HepG2 (cell line): ENCODE results near the gene CCT3. TPM values are rescaled to one million over a fixed set of nuclear protein-coding genes. Genes with fewer than 3 reads are reported as not detected.

Source experiments
- ATF7 ChIP-seq, 2 experiments: fragments of 450-650 bp in 1 of 2; sonication (generic) in 1 of 2; formaldehyde crosslinking in 1 of 2; IDR thresholded peaks; 2 replicates each; pipeline versions ENCODE4 v1.4.0 to v1.6.1; 2016 to 2020; ENCODE audit warnings: antibody characterized with exemption in 1 of 2, mild to moderate bottlenecking in 1 of 2, missing genetic modification reagents in 1 of 2
- DNMT1 ChIP-seq: sonication (generic); formaldehyde crosslinking; IDR thresholded peaks from 2 replicates; pipeline ENCODE4 v1.5.1; 2020; ENCODE audit warnings: mild to moderate bottlenecking, missing genetic modification reagents
- GTF3A ChIP-seq: sonication (generic); formaldehyde crosslinking; conservative IDR thresholded peaks from 2 replicates; pipeline ENCODE4 v1.4.0; 2020; ENCODE audit warnings: mild to moderate bottlenecking, missing genetic modification reagents
- KAT2B ChIP-seq: fragments of 150-350 bp; IDR thresholded peaks from 2 replicates; pipeline ENCODE4 v1.6.1; 2014; ENCODE audit warnings: low read depth, low read length, borderline replicate concordance
- KLF11 ChIP-seq: IDR thresholded peaks from 2 replicates; pipeline ENCODE4 v1.6.1; 2016; ENCODE audit warnings: missing compliant biosample characterization
- NFE2L1 ChIP-seq: sonication (generic); formaldehyde crosslinking; IDR thresholded peaks from 2 replicates; pipeline ENCODE4 v1.4.0; 2020; ENCODE audit warnings: missing genetic modification reagents, mild to moderate bottlenecking, borderline replicate concordance
- NR2C2 ChIP-seq: sonication (generic); formaldehyde crosslinking; IDR thresholded peaks from 2 replicates; pipeline ENCODE4 v1.4.0; 2020; ENCODE audit warnings: missing genetic modification reagents, mild to moderate bottlenecking, moderate library complexity, borderline replicate concordance
- PITX1 ChIP-seq: sonication (generic); formaldehyde crosslinking; IDR thresholded peaks from 2 replicates; pipeline ENCODE4 v1.5.1; 2020; ENCODE audit warnings: mild to moderate bottlenecking, missing genetic modification reagents
- POLR2AphosphoS2 ChIP-seq: IDR thresholded peaks from 2 replicates; pipeline ENCODE4 v1.6.1; 2011; ENCODE audit warnings: low read depth, low read length, improper control_type of control experiment
- POLR2AphosphoS5 ChIP-seq: IDR thresholded peaks from 2 replicates; pipeline ENCODE4 v1.6.1; 2012; ENCODE audit warnings: low read depth, low read length
- ZNF3 ChIP-seq: IDR thresholded peaks from 2 replicates; pipeline ENCODE4 v1.7.0; 2017; ENCODE audit warnings: inconsistent platforms
- ZNF446 ChIP-seq: sonication (generic); formaldehyde crosslinking; IDR thresholded peaks from 2 replicates; pipeline ENCODE4 v1.5.0; 2020; ENCODE audit warnings: mild to moderate bottlenecking, missing genetic modification reagents
- ZNF605 ChIP-seq: sonication (generic); formaldehyde crosslinking; IDR thresholded peaks from 2 replicates; pipeline ENCODE4 v1.8.0; 2022; ENCODE audit warnings: mild to moderate bottlenecking, missing genetic modification reagents
- ZNF724P ChIP-seq: sonication (generic); formaldehyde crosslinking; IDR thresholded peaks from 2 replicates; pipeline ENCODE4 v1.8.0; 2022; ENCODE audit warnings: missing genetic modification reagents, borderline replicate concordance
- polyA plus RNA-seq, 8 experiments: library from polyadenylated mRNA; depleted of rRNA in 3 of 8; stranded (reverse) in 7 of 8; unstranded in 1 of 8; fragments of >200 nt; fragmentation: Illumina TruSeq in 4 of 8; extraction: Trizol in 4 of 8; gene quantifications; 2 replicates each; pipeline versions ENCODE4 v1.2.1 to v1.2.3, GENCODE V29; 2011 to 2016; ENCODE audit warnings: low read depth in 4 of 8, missing spikeins in 1 of 8, mixed read lengths in 1 of 8; ENCODE audit not compliant: insufficient read depth in 1 of 8
- total RNA-seq, 5 experiments: library from RNA; depleted of rRNA; stranded (reverse); fragments of >200 nt; fragmentation: Illumina TruSeq; extraction: Trizol; gene quantifications; 2 replicates each; pipeline ENCODE4 v1.2.3, GENCODE V29; 2016; ENCODE audit warnings: low read depth in 1 of 5
- TF ChIP-seq, protein P1 (sequence below): sonication (generic); formaldehyde crosslinking; IDR thresholded peaks from 2 replicates; pipeline ENCODE4 v1.8.0; 2023; ENCODE audit warnings: mild to moderate bottlenecking, missing genetic modification reagents
- TF ChIP-seq, protein P2 (sequence below): sonication (generic); formaldehyde crosslinking; IDR thresholded peaks from 2 replicates; pipeline ENCODE4 v1.9.0; 2022; ENCODE audit warnings: missing genetic modification reagents, mild to moderate bottlenecking, borderline replicate concordance
- TF ChIP-seq, protein P3 (sequence below): sonication (generic); formaldehyde crosslinking; IDR thresholded peaks from 2 replicates; pipeline ENCODE4 v1.5.0; 2020; ENCODE audit warnings: mild to moderate bottlenecking, missing genetic modification reagents
- TF ChIP-seq, protein P4 (sequence below): sonication (generic); formaldehyde crosslinking; IDR thresholded peaks from 2 replicates; pipeline ENCODE4 v1.4.0; 2020; ENCODE audit warnings: missing genetic modification reagents
- TF ChIP-seq, protein P5 (sequence below): sonication (generic); formaldehyde crosslinking; IDR thresholded peaks from 2 replicates; pipeline ENCODE4 v1.4.0; 2020; ENCODE audit warnings: missing genetic modification reagents
- TF ChIP-seq, protein P6 (sequence below): sonication (generic); formaldehyde crosslinking; conservative IDR thresholded peaks from 2 replicates; pipeline ENCODE4 v1.8.1; 2023; ENCODE audit warnings: missing genetic modification reagents

CCT3 gene
- total and polyA plus RNA-seq, 2 of the 13 experiments (the other 11 are each of a cell fraction or from before 2014, with no cell fraction given), result 319 to 615 TPM

DNA sequence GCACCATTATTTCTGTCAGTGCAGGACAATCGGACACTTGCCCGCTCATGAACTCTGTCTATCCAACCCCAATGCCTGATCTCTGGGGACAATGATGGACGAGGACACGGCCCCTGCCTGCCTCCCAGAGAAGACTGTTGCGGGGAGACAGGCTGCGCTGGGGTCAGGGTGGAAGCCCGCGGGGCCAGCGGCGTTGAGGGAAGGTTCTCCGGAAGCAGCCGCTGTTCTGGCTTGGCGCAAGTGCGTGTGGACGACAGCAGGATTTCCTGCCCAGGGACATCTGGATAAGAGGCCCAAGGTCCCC lies 49.7 kb upstream of the CCT3 start (continued):
- TF ChIP-seq, protein P1, sequence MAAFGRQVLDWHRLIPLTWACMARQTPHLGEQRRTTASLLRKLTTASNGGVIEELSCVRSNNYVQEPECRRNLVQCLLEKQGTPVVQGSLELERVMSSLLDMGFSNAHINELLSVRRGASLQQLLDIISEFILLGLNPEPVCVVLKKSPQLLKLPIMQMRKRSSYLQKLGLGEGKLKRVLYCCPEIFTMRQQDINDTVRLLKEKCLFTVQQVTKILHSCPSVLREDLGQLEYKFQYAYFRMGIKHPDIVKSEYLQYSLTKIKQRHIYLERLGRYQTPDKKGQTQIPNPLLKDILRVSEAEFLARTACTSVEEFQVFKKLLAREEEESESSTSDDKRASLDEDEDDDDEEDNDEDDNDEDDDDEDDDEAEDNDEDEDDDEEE, result 0 out of 2 replicates have a peak, but pooled peaks have one; percentile 41
- TF ChIP-seq NFE2L1 (CRISPR knock-in tag) (no peak), ZNF605 (CRISPR knock-in tag) (peak; percentile 44; the same call in 1 of the 2 replicates), GTF3A (CRISPR knock-in tag) (0 out of 2 replicates have a peak, but pooled peaks have one; percentile 86), KLF11 (no peak), ZNF724P (no peak), POLR2AphosphoS2 (peak; percentile 86), DNMT1 (CRISPR knock-in tag) (no peak), KAT2B (no peak), ZNF446 (CRISPR knock-in tag) (0 out of 2 replicates have a peak, but pooled peaks have one; percentile 25), PITX1 (CRISPR knock-in tag) (no peak), ZNF3 (CRISPR knock-in tag) (no peak), NR2C2 (CRISPR knock-in tag) (peak; percentile 47), POLR2AphosphoS5 (peak; percentile 23; the same call in 1 of the 2 replicates), ATF7 (IDR thresholded peaks at IDR 0.05) (no peak), ATF7 (CRISPR knock-in tag; IDR thresholded peaks at IDR 0.05) (0 out of 2 replicates have a peak, but pooled peaks have one; percentile 70)
- TF ChIP-seq, protein P2, sequence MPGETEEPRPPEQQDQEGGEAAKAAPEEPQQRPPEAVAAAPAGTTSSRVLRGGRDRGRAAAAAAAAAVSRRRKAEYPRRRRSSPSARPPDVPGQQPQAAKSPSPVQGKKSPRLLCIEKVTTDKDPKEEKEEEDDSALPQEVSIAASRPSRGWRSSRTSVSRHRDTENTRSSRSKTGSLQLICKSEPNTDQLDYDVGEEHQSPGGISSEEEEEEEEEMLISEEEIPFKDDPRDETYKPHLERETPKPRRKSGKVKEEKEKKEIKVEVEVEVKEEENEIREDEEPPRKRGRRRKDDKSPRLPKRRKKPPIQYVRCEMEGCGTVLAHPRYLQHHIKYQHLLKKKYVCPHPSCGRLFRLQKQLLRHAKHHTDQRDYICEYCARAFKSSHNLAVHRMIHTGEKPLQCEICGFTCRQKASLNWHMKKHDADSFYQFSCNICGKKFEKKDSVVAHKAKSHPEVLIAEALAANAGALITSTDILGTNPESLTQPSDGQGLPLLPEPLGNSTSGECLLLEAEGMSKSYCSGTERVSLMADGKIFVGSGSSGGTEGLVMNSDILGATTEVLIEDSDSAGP (CRISPR knock-in tag), result no peak; the same call in 1 of the 2 replicates
- TF ChIP-seq, protein P3, sequence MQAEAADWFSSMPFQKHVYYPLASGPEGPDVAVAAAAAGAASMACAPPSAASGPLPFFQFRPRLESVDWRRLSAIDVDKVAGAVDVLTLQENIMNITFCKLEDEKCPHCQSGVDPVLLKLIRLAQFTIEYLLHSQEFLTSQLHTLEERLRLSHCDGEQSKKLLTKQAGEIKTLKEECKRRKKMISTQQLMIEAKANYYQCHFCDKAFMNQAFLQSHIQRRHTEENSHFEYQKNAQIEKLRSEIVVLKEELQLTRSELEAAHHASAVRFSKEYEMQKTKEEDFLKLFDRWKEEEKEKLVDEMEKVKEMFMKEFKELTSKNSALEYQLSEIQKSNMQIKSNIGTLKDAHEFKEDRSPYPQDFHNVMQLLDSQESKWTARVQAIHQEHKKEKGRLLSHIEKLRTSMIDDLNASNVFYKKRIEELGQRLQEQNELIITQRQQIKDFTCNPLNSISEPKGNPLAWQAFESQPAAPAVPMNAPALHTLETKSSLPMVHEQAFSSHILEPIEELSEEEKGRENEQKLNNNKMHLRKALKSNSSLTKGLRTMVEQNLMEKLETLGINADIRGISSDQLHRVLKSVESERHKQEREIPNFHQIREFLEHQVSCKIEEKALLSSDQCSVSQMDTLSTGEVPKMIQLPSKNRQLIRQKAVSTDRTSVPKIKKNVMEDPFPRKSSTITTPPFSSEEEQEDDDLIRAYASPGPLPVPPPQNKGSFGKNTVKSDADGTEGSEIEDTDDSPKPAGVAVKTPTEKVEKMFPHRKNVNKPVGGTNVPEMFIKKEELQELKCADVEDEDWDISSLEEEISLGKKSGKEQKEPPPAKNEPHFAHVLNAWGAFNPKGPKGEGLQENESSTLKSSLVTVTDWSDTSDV (CRISPR knock-in tag), result no peak
- TF ChIP-seq, protein P4, sequence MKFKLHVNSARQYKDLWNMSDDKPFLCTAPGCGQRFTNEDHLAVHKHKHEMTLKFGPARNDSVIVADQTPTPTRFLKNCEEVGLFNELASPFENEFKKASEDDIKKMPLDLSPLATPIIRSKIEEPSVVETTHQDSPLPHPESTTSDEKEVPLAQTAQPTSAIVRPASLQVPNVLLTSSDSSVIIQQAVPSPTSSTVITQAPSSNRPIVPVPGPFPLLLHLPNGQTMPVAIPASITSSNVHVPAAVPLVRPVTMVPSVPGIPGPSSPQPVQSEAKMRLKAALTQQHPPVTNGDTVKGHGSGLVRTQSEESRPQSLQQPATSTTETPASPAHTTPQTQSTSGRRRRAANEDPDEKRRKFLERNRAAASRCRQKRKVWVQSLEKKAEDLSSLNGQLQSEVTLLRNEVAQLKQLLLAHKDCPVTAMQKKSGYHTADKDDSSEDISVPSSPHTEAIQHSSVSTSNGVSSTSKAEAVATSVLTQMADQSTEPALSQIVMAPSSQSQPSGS (CRISPR knock-in tag), result no peak; the same call in 1 of the 2 replicates
- TF ChIP-seq, protein P5, sequence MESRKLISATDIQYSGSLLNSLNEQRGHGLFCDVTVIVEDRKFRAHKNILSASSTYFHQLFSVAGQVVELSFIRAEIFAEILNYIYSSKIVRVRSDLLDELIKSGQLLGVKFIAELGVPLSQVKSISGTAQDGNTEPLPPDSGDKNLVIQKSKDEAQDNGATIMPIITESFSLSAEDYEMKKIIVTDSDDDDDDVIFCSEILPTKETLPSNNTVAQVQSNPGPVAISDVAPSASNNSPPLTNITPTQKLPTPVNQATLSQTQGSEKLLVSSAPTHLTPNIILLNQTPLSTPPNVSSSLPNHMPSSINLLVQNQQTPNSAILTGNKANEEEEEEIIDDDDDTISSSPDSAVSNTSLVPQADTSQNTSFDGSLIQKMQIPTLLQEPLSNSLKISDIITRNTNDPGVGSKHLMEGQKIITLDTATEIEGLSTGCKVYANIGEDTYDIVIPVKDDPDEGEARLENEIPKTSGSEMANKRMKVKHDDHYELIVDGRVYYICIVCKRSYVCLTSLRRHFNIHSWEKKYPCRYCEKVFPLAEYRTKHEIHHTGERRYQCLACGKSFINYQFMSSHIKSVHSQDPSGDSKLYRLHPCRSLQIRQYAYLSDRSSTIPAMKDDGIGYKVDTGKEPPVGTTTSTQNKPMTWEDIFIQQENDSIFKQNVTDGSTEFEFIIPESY (CRISPR knock-in tag), result peak; percentile 16; the same call in 1 of the 2 replicates
- TF ChIP-seq, protein P6, sequence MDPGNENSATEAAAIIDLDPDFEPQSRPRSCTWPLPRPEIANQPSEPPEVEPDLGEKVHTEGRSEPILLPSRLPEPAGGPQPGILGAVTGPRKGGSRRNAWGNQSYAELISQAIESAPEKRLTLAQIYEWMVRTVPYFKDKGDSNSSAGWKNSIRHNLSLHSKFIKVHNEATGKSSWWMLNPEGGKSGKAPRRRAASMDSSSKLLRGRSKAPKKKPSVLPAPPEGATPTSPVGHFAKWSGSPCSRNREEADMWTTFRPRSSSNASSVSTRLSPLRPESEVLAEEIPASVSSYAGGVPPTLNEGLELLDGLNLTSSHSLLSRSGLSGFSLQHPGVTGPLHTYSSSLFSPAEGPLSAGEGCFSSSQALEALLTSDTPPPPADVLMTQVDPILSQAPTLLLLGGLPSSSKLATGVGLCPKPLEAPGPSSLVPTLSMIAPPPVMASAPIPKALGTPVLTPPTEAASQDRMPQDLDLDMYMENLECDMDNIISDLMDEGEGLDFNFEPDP, result 0 out of 2 replicates have a peak, but pooled peaks have one; percentile 79
